ENCODE results near the gene ANKRD52. TPM values are rescaled to one million over a fixed set of nuclear protein-coding genes. Genes with fewer than 3 reads are reported as not detected.

ANKRD52 gene
- total and polyA plus RNA-seq, 9 of the 15 experiments (the other 6 are each of a cell fraction or from before 2014, with no cell fraction given): 0.52 to 46.8 (median 7.9) TPM

- FAIRE-seq (peak; percentile 42), ATAC-seq (peak; percentile 2; the same call in 2 of the 3 replicates), DNase-seq (ENCODE audit: extremely low read depth in 1 of 4, low spot score in 3 of 4) (peak; percentile 27 to 58 (median 35))
- Histone ChIP-seq H4K20me1 (replicated peaks; ENCODE audit: control insufficient read depth, insufficient read depth, low read length) (no peaks in the 10 kb centered on the region; the same call in 1 of the 2 replicates), H3K9ac (ENCODE audit: insufficient read depth in 1 of 2, low read depth in 2 of 2, low read length in 2 of 2) (peak overlapping the region; percentile 87 to 93), H2AFZ (ENCODE audit: low read depth, low read length) (peak overlapping the region; percentile 71), H3K4me2 (ENCODE audit: insufficient read depth, low read length) (peak overlapping the region; percentile 80), H3K79me2 (ENCODE audit: control insufficient read depth, insufficient read depth, low read length) (peaks cover 60% of the 10 kb centered on the region), H3K4me3 (peak overlapping the region; percentile 64), H3K9me1 (ENCODE audit: control insufficient read depth, insufficient read depth, low read length) (no peaks in the 10 kb centered on the region), H3K4me1 (replicated peaks in 1 of 2; ENCODE audit: control insufficient read depth in 2 of 2, insufficient read depth in 2 of 2, low read length in 2 of 2) (peaks cover 22 to 42% of the 10 kb centered on the region in 2 experiments), H3K27ac (ENCODE audit: extremely low read depth, low read depth, low read length) (peak overlapping the region; percentile 98), H3K9me3 (replicated peaks; ENCODE audit: control insufficient read depth, insufficient read depth, low read depth, low read length) (no peaks in the 10 kb centered on the region), H3K36me3 (ENCODE audit: control insufficient read depth, insufficient read depth, low read length) (peaks cover 52% of the 10 kb centered on the region), H3K27me3 (ENCODE audit: control insufficient read depth in 2 of 2, insufficient read depth in 2 of 2, low read length in 2 of 2) (no peaks in the 10 kb centered on the region)
- intact Hi-C loops (cut with micrococcal nuclease): no loop called here
- ChIA-PET POLR2A (interaction anchor here (0.6 to 3.2 kb wide), 10 partner anchors 9 to 160 kb away, joined by 3 to 18 read pairs (median 3); partner anchors contain the start of gene RNF41), CTCF (ENCODE audit: low intra/inter-chr PET ratio) (no interaction called here)
- WGBS (ENCODE audit: insufficient coverage, low coverage, missing lambda C conversion rate): 1% methylated on average over 10 of the region's 10 CpGs
- BruUV-seq (replicated peaks): TSS peak; percentile 51
- in situ Hi-C loops (cut with MboI): no loop called here
- TF ChIP-seq MXD1 (CRISPR knock-in tag; IDR thresholded peaks at IDR 0.05; ENCODE audit: borderline replicate concordance, poor library complexity, severe bottlenecking) (no peak), ZFP30 (CRISPR knock-in tag; IDR thresholded peaks at IDR 0.05; ENCODE audit: borderline replicate concordance) (no peak), TFE3 (CRISPR knock-in tag; IDR thresholded peaks at IDR 0.05) (peak; percentile 94), RAD51 (IDR thresholded peaks at IDR 0.05; ENCODE audit: borderline replicate concordance, low read depth) (peak; percentile 75), RFX7 (CRISPR knock-in tag; IDR thresholded peaks at IDR 0.05) (no peak), CBFA2T2 (conservative IDR thresholded peaks at IDR 0.05) (peak; percentile 40), HDAC6 (IDR thresholded peaks at IDR 0.05; ENCODE audit: low read depth, low read length) (no peak), MAFF (IDR thresholded peaks at IDR 0.05; ENCODE audit: low read length) (no peak)
- TF ChIP-seq, protein P1, sequence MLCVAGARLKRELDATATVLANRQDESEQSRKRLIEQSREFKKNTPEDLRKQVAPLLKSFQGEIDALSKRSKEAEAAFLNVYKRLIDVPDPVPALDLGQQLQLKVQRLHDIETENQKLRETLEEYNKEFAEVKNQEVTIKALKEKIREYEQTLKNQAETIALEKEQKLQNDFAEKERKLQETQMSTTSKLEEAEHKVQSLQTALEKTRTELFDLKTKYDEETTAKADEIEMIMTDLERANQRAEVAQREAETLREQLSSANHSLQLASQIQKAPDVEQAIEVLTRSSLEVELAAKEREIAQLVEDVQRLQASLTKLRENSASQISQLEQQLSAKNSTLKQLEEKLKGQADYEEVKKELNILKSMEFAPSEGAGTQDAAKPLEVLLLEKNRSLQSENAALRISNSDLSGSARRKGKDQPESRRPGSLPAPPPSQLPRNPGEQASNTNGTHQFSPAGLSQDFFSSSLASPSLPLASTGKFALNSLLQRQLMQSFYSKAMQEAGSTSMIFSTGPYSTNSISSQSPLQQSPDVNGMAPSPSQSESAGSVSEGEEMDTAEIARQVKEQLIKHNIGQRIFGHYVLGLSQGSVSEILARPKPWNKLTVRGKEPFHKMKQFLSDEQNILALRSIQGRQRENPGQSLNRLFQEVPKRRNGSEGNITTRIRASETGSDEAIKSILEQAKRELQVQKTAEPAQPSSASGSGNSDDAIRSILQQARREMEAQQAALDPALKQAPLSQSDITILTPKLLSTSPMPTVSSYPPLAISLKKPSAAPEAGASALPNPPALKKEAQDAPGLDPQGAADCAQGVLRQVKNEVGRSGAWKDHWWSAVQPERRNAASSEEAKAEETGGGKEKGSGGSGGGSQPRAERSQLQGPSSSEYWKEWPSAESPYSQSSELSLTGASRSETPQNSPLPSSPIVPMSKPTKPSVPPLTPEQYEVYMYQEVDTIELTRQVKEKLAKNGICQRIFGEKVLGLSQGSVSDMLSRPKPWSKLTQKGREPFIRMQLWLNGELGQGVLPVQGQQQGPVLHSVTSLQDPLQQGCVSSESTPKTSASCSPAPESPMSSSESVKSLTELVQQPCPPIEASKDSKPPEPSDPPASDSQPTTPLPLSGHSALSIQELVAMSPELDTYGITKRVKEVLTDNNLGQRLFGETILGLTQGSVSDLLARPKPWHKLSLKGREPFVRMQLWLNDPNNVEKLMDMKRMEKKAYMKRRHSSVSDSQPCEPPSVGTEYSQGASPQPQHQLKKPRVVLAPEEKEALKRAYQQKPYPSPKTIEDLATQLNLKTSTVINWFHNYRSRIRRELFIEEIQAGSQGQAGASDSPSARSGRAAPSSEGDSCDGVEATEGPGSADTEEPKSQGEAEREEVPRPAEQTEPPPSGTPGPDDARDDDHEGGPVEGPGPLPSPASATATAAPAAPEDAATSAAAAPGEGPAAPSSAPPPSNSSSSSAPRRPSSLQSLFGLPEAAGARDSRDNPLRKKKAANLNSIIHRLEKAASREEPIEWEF (CRISPR knock-in tag; IDR thresholded peaks at IDR 0.05): 0 out of 2 replicates have a peak, but pooled peaks have one; percentile 42
Measured at GRCh38 chr12:56299308-56299852, 41.2 kb upstream of the ANKRD52 start.

Measured in K562 (cell line).